Fibroblast of gingiva (primary cell): ENCODE measurements around the gene OGDHL.
"Not testable (repeated sequence)": the region's sequence is repeated elsewhere in the genome, so short reads cannot be mapped to it uniquely, and the experiment has no call there.

Experiments used
- DNase-seq: peaks from one replicate; pipeline ENCODE4 v3.0.0-alpha.2; 2011; ENCODE audit warnings: low read depth

Gene OGDHL

GRCh38 chr10:49761789-49762565, at the start of gene OGDHL:
Gene OGDHL (minus strand): TSS chr10:49762323. CDS start chr10:49758592, 3,731 bp downstream.
- peak; percentile 19 for DNase-seq

- no peak for DNase-seq
Measured at GRCh38 chr10:49803988-49804387, 41.9 kb upstream of the OGDHL start.

- no peak for DNase-seq
Measured at GRCh38 chr10:49798275-49798674, 36.2 kb upstream of the OGDHL start.

GRCh38 chr10:49791100-49791499, 29.0 kb upstream of the OGDHL start:
- no peak for DNase-seq

GRCh38 chr10:49784681-49785080, 22.6 kb upstream of the OGDHL start:
- no peak for DNase-seq

GRCh38 chr10:49783645-49784044, 21.5 kb upstream of the OGDHL start:
- DNase-seq, result no peak

GRCh38 chr10:49781247-49781646, 19.1 kb upstream of the OGDHL start:
- peak; percentile 27 for DNase-seq

GRCh38 chr10:49778197-49778596, 16.1 kb upstream of the OGDHL start:
- no peak for DNase-seq

- no peak for DNase-seq
Measured at GRCh38 chr10:49776851-49777250, 14.7 kb upstream of the OGDHL start.

GRCh38 chr10:49775014-49775413, 12.9 kb upstream of the OGDHL start:
- DNase-seq, result no peak

- DNase-seq, result not testable (repeated sequence)
Measured at GRCh38 chr10:49772944-49773343, 10.8 kb upstream of the OGDHL start.

GRCh38 chr10:49771046-49771445, 8.9 kb upstream of the OGDHL start:
- DNase-seq, result not testable (repeated sequence)

GRCh38 chr10:49769692-49770091, 7.6 kb upstream of the OGDHL start:
- DNase-seq, result no peak

GRCh38 chr10:49768731-49769130, 6.6 kb upstream of the OGDHL start:
- DNase-seq, result no peak

- no peak for DNase-seq
Measured at GRCh38 chr10:49768329-49768728, 6.2 kb upstream of the OGDHL start.

- DNase-seq, result no peak
Measured at GRCh38 chr10:49767752-49768151, 5.6 kb upstream of the OGDHL start.

- no peak for DNase-seq
Measured at GRCh38 chr10:49766484-49766883, 4.4 kb upstream of the OGDHL start.

GRCh38 chr10:49762566-49762877, 399 bp upstream of the OGDHL start:
- no peak for DNase-seq

- DNase-seq, result no peak
Measured at GRCh38 chr10:49761201-49761788, 828 bp downstream of the OGDHL start.

- no peak for DNase-seq
Measured at GRCh38 chr10:49760789-49761188, 1.3 kb downstream of the OGDHL start.

- no peak for DNase-seq
Measured at GRCh38 chr10:49759787-49760551, 2.2 kb downstream of the OGDHL start.

GRCh38 chr10:49758249-49758930, 3.7 kb downstream of the OGDHL start:
- DNase-seq, result no peak

GRCh38 chr10:49756641-49757040, 5.5 kb downstream of the OGDHL start:
- DNase-seq, result no peak
